CD4-positive, alpha-beta memory T cell (primary cell): ENCODE results near the gene LDHD. TPM values are rescaled to one million over a fixed set of nuclear protein-coding genes. Genes with fewer than 3 reads are reported as not detected.

Experiments used
- CTCF ChIA-PET: fragments of 350-600 bp; sonication (Branson Sonifier 250); formaldehyde crosslinking; loops from one replicate; lab custom pipeline; 2021; ENCODE audit warnings: inconsistent platforms; ENCODE audit not compliant: partially characterized antibody; lab: Charles Lee
- POLR2A ChIA-PET: fragments of 350-600 bp; sonication (Branson Sonifier 250); formaldehyde crosslinking; loops from one replicate; lab custom pipeline; 2021; ENCODE audit not compliant: partially characterized antibody; lab: Charles Lee
- DNase-seq, 5 donors: peaks; one replicate each; pipeline versions ENCODE4 v3.0.0 to v3.0.0-alpha.2; 2020 to 2022; ENCODE audit warnings: mixed read lengths in 1 of 5
- H3K27ac ChIP-seq: one replicate; pipeline ENCODE4 v1.7.0; 2013; ENCODE audit warnings: low read depth, low read length
- H3K27me3 ChIP-seq: 2 replicates; pipeline ENCODE4 v1.7.0; 2013; ENCODE audit warnings: mild to moderate bottlenecking, low read length, moderate library complexity; ENCODE audit not compliant: insufficient read depth
- H3K36me3 ChIP-seq: 2 replicates; pipeline ENCODE4 v1.7.0; 2013; ENCODE audit warnings: mild to moderate bottlenecking, low read length, moderate library complexity; ENCODE audit not compliant: insufficient read depth
- H3K4me1 ChIP-seq: 2 replicates; pipeline ENCODE4 v1.7.0; 2013; ENCODE audit warnings: mild to moderate bottlenecking, low read length, moderate library complexity; ENCODE audit not compliant: insufficient read depth
- H3K4me3 ChIP-seq, 2 donors: one replicate each; pipeline ENCODE4 v1.7.0; 2013; ENCODE audit warnings: low read length in 2 of 2, mild to moderate bottlenecking in 1 of 2
- H3K9me3 ChIP-seq, 2 donors: one replicate each; pipeline ENCODE4 v1.7.0; 2013; ENCODE audit warnings: low read length in 2 of 2, control low read depth in 1 of 2; ENCODE audit not compliant: control insufficient read depth in 1 of 2
- H3K27ac Mint-ChIP-seq, 7 donors: one replicate each; pipeline ENCODE4 v1.8.0; 2020 to 2021; ENCODE audit warnings: mixed read lengths in 7 of 7, mild to moderate bottlenecking in 6 of 7, inconsistent platforms in 3 of 7, moderate library complexity in 3 of 7
- H3K27me3 Mint-ChIP-seq, 2 donors: one replicate each; pipeline ENCODE4 v1.8.0; 2020 to 2021; ENCODE audit warnings: mixed read lengths in 2 of 2
- H3K36me3 Mint-ChIP-seq, 2 donors: one replicate each; pipeline ENCODE4 v1.8.0; 2020 to 2021; ENCODE audit warnings: mixed read lengths in 2 of 2, inconsistent platforms in 1 of 2, mild to moderate bottlenecking in 1 of 2
- H3K4me1 Mint-ChIP-seq, 4 donors: one replicate each; pipeline ENCODE4 v1.8.0; 2020 to 2021; ENCODE audit warnings: mixed read lengths in 4 of 4, mild to moderate bottlenecking in 1 of 4
- H3K4me3 Mint-ChIP-seq, 8 donors: one replicate each; pipeline ENCODE4 v1.8.0; 2020 to 2021; ENCODE audit warnings: mixed read lengths in 8 of 8, mild to moderate bottlenecking in 7 of 8, moderate library complexity in 6 of 8, inconsistent platforms in 3 of 8
- H3K9me3 Mint-ChIP-seq, 8 donors: one replicate each; pipeline ENCODE4 v1.8.0; 2020 to 2021; ENCODE audit warnings: mixed read lengths in 8 of 8, mild to moderate bottlenecking in 5 of 8, inconsistent platforms in 3 of 8, moderate library complexity in 1 of 8
- intact Hi-C: fragments of 100-400 bp; cut with micrococcal nuclease; formaldehyde crosslinking; loops from one replicate; pipeline ENCODE4 v1.15.1; 2023
- polyA plus RNA-seq, 2 donors: library from polyadenylated mRNA; unstranded; fragments of 300-500 nt; fragmentation: Illumina TruSeq; gene quantifications; one replicate each; pipeline ENCODE4 v1.2.3, GENCODE V29; 2021
- total RNA-seq, 2 experiments: library from RNA; stranded (reverse); gene quantifications; one replicate each; pipeline ENCODE4 v1.2.3, GENCODE V29; 2021

Gene LDHD
- total and polyA plus RNA-seq, 4 experiments from 2014 or later: 0.09 to 0.20 (median 0.17) TPM; not detected in 1

GRCh38 chr16:75085556-75085955, 31.0 kb downstream of the LDHD start:
- Histone ChIP-seq H3K27me3 (no peaks in the 10 kb centered on the region), H3K4me3 (no peak overlapping the region), H3K36me3 (no peaks in the 10 kb centered on the region), H3K27ac (no peak overlapping the region), H3K9me3 (no peaks in the 10 kb centered on the region), H3K4me1 (no peaks in the 10 kb centered on the region)
- Mint-ChIP-seq H3K27ac (peak overlapping the region in 2 of 7 donors; percentile 6 to 22), H3K36me3 (peaks cover 0 to 4% of the 10 kb centered on the region in 2 donors), H3K4me3 (no peak overlapping the region), H3K4me1 (peaks cover 4 to 15% (median 8%) of the 10 kb centered on the region in 4 donors), H3K27me3 (no peaks in the 10 kb centered on the region), H3K9me3 (peaks cover 0 to 2% (median 0%) of the 10 kb centered on the region in 8 donors)
- intact Hi-C loops: no loop called here
- POLR2A ChIA-PET: interaction anchor here (1.5 kb wide), 1 partner anchor 24 kb away, joined by 3 read pairs; no protein-coding TSS in a partner anchor
- no peak for DNase-seq
- CTCF ChIA-PET: interaction anchor here (1.7 to 3.8 kb wide), 2 partner anchors 12 to 26 kb away, joined by 3 to 18 read pairs; no protein-coding TSS in a partner anchor

DNA sequence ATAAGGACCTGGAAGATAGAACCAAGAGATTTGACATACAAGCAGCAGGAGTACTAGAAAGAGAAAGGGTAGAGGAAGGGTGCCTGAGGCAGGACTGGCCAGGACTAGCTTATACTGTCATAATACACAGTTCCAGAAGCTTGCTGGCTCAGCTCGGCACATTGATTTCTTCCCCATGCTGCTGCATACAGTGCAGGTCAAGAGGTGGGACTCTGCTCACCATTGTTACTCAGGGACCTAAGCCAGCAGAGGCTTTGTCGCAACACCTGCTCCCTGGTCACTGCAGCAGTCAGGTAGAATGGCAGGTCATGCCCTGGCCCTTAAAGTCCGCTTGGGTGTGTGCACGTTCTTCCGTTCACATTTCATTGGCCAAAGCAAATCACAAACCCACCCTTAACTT, 32.8 kb downstream of the LDHD start:
- peaks cover 0 to 4% of the 10 kb centered on the region in 2 donors for H3K36me3 Mint-ChIP-seq
- H3K27ac Mint-ChIP-seq: peak overlapping the region in 1 of 7 donors; percentile 50
- H3K36me3 ChIP-seq: no peaks in the 10 kb centered on the region
- H3K9me3 ChIP-seq: no peaks in the 10 kb centered on the region
- H3K27me3 ChIP-seq: no peaks in the 10 kb centered on the region
- no peaks in the 10 kb centered on the region for H3K4me1 ChIP-seq
- ChIA-PET POLR2A (interaction anchor here (0.6 kb wide), 1 partner anchor 17 kb away, joined by 3 read pairs; no protein-coding TSS in a partner anchor), CTCF (interaction anchor here (1.1 to 1.2 kb wide), 3 partner anchors 14 to 27 kb away, joined by 4 read pairs; no protein-coding TSS in a partner anchor)
- H3K9me3 Mint-ChIP-seq: peaks cover 0 to 2% (median 0%) of the 10 kb centered on the region in 8 donors
- H3K4me3 ChIP-seq: no peak overlapping the region
- H3K4me1 Mint-ChIP-seq: peaks cover 8 to 9% (median 9%) of the 10 kb centered on the region in 4 donors
- no peak overlapping the region for H3K4me3 Mint-ChIP-seq
- no peak overlapping the region for H3K27ac ChIP-seq
- H3K27me3 Mint-ChIP-seq: no peaks in the 10 kb centered on the region
- no peak for DNase-seq
- intact Hi-C loops: no loop called here

GRCh38 chr16:75081179-75081859, 35.3 kb downstream of the LDHD start:
- H3K27ac ChIP-seq: no peak overlapping the region
- ChIA-PET CTCF (interaction anchor here (1.2 to 1.3 kb wide), 2 partner anchors 9 to 24 kb away, joined by 3 read pairs; no protein-coding TSS in a partner anchor), POLR2A (no interaction called here)
- peak overlapping the region in 2 of 7 donors; percentile 36 to 84 for H3K27ac Mint-ChIP-seq
- H3K4me1 ChIP-seq: peaks cover 17% of the 10 kb centered on the region
- H3K4me3 Mint-ChIP-seq: no peak overlapping the region
- H3K9me3 Mint-ChIP-seq: peaks cover 0 to 2% (median 0%) of the 10 kb centered on the region in 8 donors
- intact Hi-C loops: no loop called here
- peaks cover 21 to 29% (median 26%) of the 10 kb centered on the region in 4 donors for H3K4me1 Mint-ChIP-seq
- H3K36me3 Mint-ChIP-seq: peaks cover 0 to 4% of the 10 kb centered on the region in 2 donors
- DNase-seq: no peak
- H3K36me3 ChIP-seq: no peaks in the 10 kb centered on the region
- no peak overlapping the region for H3K4me3 ChIP-seq
- H3K9me3 ChIP-seq: no peaks in the 10 kb centered on the region
- no peaks in the 10 kb centered on the region for H3K27me3 Mint-ChIP-seq
- H3K27me3 ChIP-seq: no peaks in the 10 kb centered on the region

DNA sequence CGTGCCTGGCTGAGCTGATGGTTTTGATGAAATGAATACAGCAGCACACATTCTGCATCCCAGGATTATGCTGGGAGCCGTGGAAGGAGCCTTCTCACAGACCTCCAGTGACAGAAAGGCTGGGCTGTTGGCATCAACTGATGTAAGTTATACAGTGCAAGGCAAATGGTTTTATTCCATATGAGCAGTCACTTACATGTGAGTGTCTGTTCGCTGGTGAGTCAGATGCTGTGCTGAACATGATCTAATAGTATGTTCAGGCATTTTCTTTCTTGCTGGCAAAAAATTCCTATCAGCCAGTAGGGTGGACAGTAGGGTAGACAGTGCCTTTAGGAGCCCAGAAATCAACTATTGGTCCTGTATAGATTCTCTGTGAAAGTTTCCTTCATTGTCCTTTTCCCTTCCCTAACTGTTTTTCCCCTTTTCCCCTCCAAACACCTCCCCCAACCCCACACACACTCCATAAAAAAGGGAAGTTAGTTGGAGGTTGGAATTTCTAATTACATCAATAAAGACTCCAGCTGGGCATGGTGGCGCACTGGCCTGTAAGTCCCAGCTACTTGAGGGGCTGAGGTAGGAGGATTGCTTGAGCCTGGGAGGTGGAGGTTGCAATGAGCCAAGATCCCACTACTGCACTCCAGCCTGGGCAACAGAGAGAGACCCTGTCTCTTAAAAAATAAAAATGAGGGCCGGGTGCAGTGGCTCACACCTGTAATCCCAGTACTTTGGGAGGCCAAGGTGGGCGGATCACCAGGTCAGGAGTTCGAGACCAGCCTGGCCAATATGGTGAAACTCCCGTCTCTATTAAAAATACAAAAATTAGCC, 36.2 kb downstream of the LDHD start:
- Histone ChIP-seq H3K27me3 (no peaks in the 10 kb centered on the region), H3K4me3 (no peak overlapping the region), H3K27ac (no peak overlapping the region), H3K9me3 (no peaks in the 10 kb centered on the region), H3K36me3 (no peaks in the 10 kb centered on the region), H3K4me1 (peaks cover 26% of the 10 kb centered on the region)
- Mint-ChIP-seq H3K4me1 (peaks cover 30 to 38% (median 34%) of the 10 kb centered on the region in 4 donors), H3K27ac (peak overlapping the region in 1 of 7 donors; percentile 46), H3K27me3 (no peaks in the 10 kb centered on the region), H3K4me3 (no peak overlapping the region), H3K9me3 (no peaks in the 10 kb centered on the region), H3K36me3 (peaks cover 0 to under 1% of the 10 kb centered on the region in 2 donors)
- ChIA-PET CTCF (interaction anchor here (1.2 to 3.3 kb wide), 3 partner anchors 10 to 31 kb away, joined by 3 to 11 read pairs (median 3); no protein-coding TSS in a partner anchor), POLR2A (no interaction called here)
- DNase-seq: no peak
- intact Hi-C loops: no loop called here

DNA sequence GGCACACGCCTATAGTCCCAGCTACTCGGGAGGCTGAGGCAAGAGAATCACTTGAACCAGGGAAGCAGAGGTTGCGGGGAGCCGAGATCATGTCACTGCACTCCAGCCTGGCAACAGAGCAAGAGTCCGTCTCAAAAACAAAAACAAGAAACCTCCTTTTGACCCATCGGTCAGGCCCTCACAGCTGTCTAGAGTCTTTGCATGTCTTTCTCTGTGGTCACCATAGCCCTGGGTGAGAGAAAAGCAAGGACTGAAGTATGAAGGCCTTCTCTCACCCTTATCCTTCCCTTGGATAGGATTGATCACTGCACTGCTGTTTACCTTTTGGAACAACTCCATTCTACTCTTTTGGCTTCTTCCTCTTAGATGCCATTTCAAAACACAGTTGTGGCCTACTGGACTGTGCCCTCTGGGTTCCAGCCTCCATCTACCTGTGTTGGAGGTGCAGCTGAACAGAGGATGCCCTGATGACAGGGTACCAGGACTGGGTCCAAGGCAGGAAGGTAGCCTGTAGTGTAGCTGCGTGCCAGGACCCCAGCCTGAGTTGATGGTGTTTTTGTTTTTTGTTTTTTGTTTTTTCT, 37.1 kb downstream of the LDHD start:
- H3K36me3 ChIP-seq: no peaks in the 10 kb centered on the region
- Mint-ChIP-seq H3K9me3 (no peaks in the 10 kb centered on the region), H3K27me3 (no peaks in the 10 kb centered on the region), H3K4me1 (peaks cover 34 to 47% (median 39%) of the 10 kb centered on the region in 4 donors), H3K27ac (no peak overlapping the region), H3K4me3 (no peak overlapping the region), H3K36me3 (no peaks in the 10 kb centered on the region)
- H3K27ac ChIP-seq: no peak overlapping the region
- H3K4me1 ChIP-seq: peaks cover 35% of the 10 kb centered on the region
- intact Hi-C loops: no loop called here
- no peak overlapping the region for H3K4me3 ChIP-seq
- ChIA-PET POLR2A (interaction anchor here (1.3 kb wide), 1 partner anchor 19 kb away, joined by 3 read pairs; no protein-coding TSS in a partner anchor), CTCF (interaction anchor here (3.3 kb wide), 1 partner anchor 32 kb away, joined by 11 read pairs; no protein-coding TSS in a partner anchor)
- no peak for DNase-seq
- no peaks in the 10 kb centered on the region for H3K27me3 ChIP-seq
- no peaks in the 10 kb centered on the region for H3K9me3 ChIP-seq

DNA sequence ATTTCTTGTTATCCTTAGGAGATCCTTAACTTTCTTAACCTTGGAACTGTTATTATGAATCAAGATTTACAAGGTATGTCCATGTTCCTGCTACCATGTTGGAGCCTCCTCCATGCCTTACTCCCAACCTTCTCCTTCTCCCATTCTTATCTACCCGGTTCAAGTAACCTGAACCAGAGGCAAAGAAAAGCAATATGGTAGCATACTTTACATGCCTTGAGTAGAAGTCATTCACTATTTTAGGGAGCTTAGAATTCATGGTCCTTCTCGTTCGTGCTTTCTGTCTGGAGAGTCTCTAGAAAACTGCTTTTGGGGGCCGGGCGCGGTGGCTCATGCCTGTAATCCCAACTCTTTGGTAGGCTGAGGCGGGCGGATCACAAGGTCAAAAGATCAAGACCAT, 37.7 kb downstream of the LDHD start:
- Mint-ChIP-seq H3K4me3 (no peak overlapping the region), H3K4me1 (peaks cover 38 to 52% (median 45%) of the 10 kb centered on the region in 4 donors), H3K9me3 (no peaks in the 10 kb centered on the region), H3K27ac (peak overlapping the region in 4 of 7 donors; percentile 42 to 71 (median 58)), H3K27me3 (no peaks in the 10 kb centered on the region), H3K36me3 (no peaks in the 10 kb centered on the region)
- intact Hi-C loops: no loop called here
- H3K36me3 ChIP-seq: no peaks in the 10 kb centered on the region
- H3K27me3 ChIP-seq: no peaks in the 10 kb centered on the region
- no peaks in the 10 kb centered on the region for H3K9me3 ChIP-seq
- POLR2A ChIA-PET: interaction anchor here (1.3 kb wide), 1 partner anchor 20 kb away, joined by 3 read pairs; no protein-coding TSS in a partner anchor
- H3K4me1 ChIP-seq: peaks cover 41% of the 10 kb centered on the region
- DNase-seq: no peak
- CTCF ChIA-PET: interaction anchor here (3.3 kb wide), 1 partner anchor 32 kb away, joined by 11 read pairs; no protein-coding TSS in a partner anchor
- no peak overlapping the region for H3K27ac ChIP-seq
- no peak overlapping the region for H3K4me3 ChIP-seq
